DOHH2 (cell line): ENCODE data around the gene MPPED1.

Experiments
- H3F3A ChIP-seq: fragments of 200-600 bp; sonication (generic), shearing (Covaris generic); 2 replicates; pipeline ENCODE4 v1.6.0; 2016; ENCODE audit warnings: antibody characterized with exemption, mild to moderate bottlenecking; ENCODE audit not compliant: control insufficient read depth, insufficient read depth
- H3K27ac ChIP-seq: fragments of 200-600 bp; sonication (generic); 2 replicates; pipeline ENCODE4 v1.5.1; 2014; ENCODE audit warnings: low read depth, mild to moderate bottlenecking, low read length, moderate library complexity
- H3K27me3 ChIP-seq: fragments of 200-600 bp; sonication (generic); 2 replicates; pipeline ENCODE4 v1.6.1; 2014; ENCODE audit warnings: mild to moderate bottlenecking, low read length, mixed read lengths; ENCODE audit not compliant: control insufficient read depth
- H3K36me3 ChIP-seq: fragments of 200-600 bp; sonication (generic); 2 replicates; pipeline ENCODE4 v1.6.1; 2014; ENCODE audit warnings: mild to moderate bottlenecking, low read length, moderate library complexity, mixed read lengths; ENCODE audit not compliant: control insufficient read depth
- H3K4me1 ChIP-seq: fragments of 200-600 bp; sonication (generic); 2 replicates; pipeline ENCODE4 v1.6.1; 2014; ENCODE audit warnings: mild to moderate bottlenecking, low read length, mixed read lengths; ENCODE audit not compliant: control insufficient read depth
- H3K4me2 ChIP-seq: fragments of 200-600 bp; sonication (generic); 2 replicates; pipeline ENCODE4 v1.6.0; 2014; ENCODE audit warnings: mild to moderate bottlenecking, low read length, moderate library complexity
- H3K4me3 ChIP-seq: fragments of 200-600 bp; sonication (generic); 2 replicates; pipeline ENCODE4 v1.5.1; 2014; ENCODE audit warnings: mild to moderate bottlenecking, low read length, mixed read lengths
- H3K79me2 ChIP-seq: fragments of 200-600 bp; sonication (generic); 2 replicates; pipeline ENCODE4 v1.6.1; 2014; ENCODE audit warnings: mild to moderate bottlenecking, low read length, mixed read lengths; ENCODE audit not compliant: control insufficient read depth
- H3K9me2 ChIP-seq: fragments of 200-600 bp; sonication (generic); replicated peaks from 2 replicates; pipeline ENCODE4 v1.6.1; 2014; ENCODE audit warnings: mild to moderate bottlenecking, low read length, mixed read lengths; ENCODE audit not compliant: control insufficient read depth
- H3K9me3 ChIP-seq: fragments of 200-600 bp; sonication (generic); 2 replicates; pipeline ENCODE4 v1.6.1; 2014; ENCODE audit warnings: antibody characterized with exemption, low read length, mixed read lengths; ENCODE audit not compliant: control insufficient read depth, insufficient read depth
- H4K20me1 ChIP-seq: fragments of 200-600 bp; sonication (generic); 2 replicates; pipeline ENCODE4 v1.6.0; 2014; ENCODE audit warnings: low read depth, mild to moderate bottlenecking, antibody characterized with exemption, low read length, moderate library complexity; ENCODE audit not compliant: control insufficient read depth, insufficient read depth
- EZH2phosphoT487 ChIP-seq: fragments of 200-600 bp; sonication (generic); IDR thresholded peaks from 2 replicates; pipeline ENCODE4 v1.6.1; 2017; ENCODE audit warnings: borderline replicate concordance, mild to moderate bottlenecking, antibody characterized with exemption, low read length, moderate library complexity, mixed read lengths
- TF ChIP-seq, protein P1 (sequence below): fragments of 200-600 bp; sonication (generic); IDR thresholded peaks from one replicate; pipeline ENCODE4 v1.5.1; 2014; ENCODE audit warnings: antibody characterized with exemption, mild to moderate bottlenecking, low read depth, low read length; ENCODE audit not compliant: poor library complexity, severe bottlenecking

MPPED1 gene

DNA sequence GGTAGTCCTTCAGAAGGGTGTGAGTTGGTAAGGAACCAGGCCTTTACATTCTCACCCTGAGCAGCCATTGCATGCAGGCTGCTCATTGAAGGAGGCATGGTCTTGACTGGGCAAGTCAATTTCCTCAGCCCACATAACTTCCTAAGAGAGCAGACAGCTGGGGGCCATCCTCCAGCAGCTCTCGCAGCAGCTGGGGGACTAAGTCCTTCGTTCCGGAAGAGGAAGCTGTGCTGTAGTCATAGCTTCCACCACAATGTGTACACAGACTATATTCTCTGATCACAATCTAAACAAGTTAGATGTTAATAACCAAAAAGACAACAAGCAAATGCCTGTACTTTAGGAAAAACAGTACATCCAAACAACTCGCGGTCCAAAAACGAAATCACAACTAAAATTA lies 30.1 kb upstream of the MPPED1 start:
- peaks cover 24% of the 10 kb centered on the region for H3K27me3 ChIP-seq
- no peaks in the 10 kb centered on the region for H3K4me1 ChIP-seq
- TF ChIP-seq, protein P1, sequence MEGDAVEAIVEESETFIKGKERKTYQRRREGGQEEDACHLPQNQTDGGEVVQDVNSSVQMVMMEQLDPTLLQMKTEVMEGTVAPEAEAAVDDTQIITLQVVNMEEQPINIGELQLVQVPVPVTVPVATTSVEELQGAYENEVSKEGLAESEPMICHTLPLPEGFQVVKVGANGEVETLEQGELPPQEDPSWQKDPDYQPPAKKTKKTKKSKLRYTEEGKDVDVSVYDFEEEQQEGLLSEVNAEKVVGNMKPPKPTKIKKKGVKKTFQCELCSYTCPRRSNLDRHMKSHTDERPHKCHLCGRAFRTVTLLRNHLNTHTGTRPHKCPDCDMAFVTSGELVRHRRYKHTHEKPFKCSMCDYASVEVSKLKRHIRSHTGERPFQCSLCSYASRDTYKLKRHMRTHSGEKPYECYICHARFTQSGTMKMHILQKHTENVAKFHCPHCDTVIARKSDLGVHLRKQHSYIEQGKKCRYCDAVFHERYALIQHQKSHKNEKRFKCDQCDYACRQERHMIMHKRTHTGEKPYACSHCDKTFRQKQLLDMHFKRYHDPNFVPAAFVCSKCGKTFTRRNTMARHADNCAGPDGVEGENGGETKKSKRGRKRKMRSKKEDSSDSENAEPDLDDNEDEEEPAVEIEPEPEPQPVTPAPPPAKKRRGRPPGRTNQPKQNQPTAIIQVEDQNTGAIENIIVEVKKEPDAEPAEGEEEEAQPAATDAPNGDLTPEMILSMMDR: no peak
- TF ChIP-seq EZH2phosphoT487: no peak
- no peaks in the 10 kb centered on the region for H3K36me3 ChIP-seq
- no peaks in the 10 kb centered on the region for H4K20me1 ChIP-seq
- H3F3A ChIP-seq: no peaks in the 10 kb centered on the region
- H3K27ac ChIP-seq: no peak overlapping the region
- no peaks in the 10 kb centered on the region for H3K79me2 ChIP-seq
- no peak overlapping the region for H3K4me3 ChIP-seq
- no peaks in the 10 kb centered on the region for H3K9me3 ChIP-seq
- no peak overlapping the region for H3K4me2 ChIP-seq
- H3K9me2 ChIP-seq: no peaks in the 10 kb centered on the region

DNA sequence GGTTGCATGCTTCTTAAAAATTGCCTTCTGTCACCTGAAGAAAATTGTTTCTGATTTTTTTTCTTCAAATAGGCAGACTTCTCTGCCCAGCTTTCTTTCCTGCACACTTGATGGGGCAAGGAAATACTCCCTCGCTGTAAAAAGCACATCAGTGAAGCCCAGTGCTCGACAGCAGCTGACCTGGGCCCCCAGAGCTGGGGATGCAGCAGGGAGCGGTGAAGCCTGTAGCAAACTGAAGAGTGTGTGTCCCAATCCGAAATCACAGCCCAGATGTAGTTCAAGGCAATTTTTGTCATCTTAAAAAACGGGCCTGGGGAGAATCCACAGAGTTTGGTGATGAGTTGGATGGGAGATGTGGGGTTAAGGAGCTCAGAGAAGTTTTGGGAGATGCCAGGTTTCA lies 27.0 kb upstream of the MPPED1 start:
- H3K9me2 ChIP-seq: no peaks in the 10 kb centered on the region
- H3K36me3 ChIP-seq: no peaks in the 10 kb centered on the region
- no peak overlapping the region for H3K4me2 ChIP-seq
- no peak overlapping the region for H3K4me3 ChIP-seq
- no peaks in the 10 kb centered on the region for H3K9me3 ChIP-seq
- peaks cover 9% of the 10 kb centered on the region for H3K27me3 ChIP-seq
- TF ChIP-seq, protein P1: no peak
- no peak for TF ChIP-seq EZH2phosphoT487
- H3K4me1 ChIP-seq: no peaks in the 10 kb centered on the region
- no peaks in the 10 kb centered on the region for H4K20me1 ChIP-seq
- no peak overlapping the region for H3K27ac ChIP-seq
- H3K79me2 ChIP-seq: no peaks in the 10 kb centered on the region
- no peaks in the 10 kb centered on the region for H3F3A ChIP-seq

DNA sequence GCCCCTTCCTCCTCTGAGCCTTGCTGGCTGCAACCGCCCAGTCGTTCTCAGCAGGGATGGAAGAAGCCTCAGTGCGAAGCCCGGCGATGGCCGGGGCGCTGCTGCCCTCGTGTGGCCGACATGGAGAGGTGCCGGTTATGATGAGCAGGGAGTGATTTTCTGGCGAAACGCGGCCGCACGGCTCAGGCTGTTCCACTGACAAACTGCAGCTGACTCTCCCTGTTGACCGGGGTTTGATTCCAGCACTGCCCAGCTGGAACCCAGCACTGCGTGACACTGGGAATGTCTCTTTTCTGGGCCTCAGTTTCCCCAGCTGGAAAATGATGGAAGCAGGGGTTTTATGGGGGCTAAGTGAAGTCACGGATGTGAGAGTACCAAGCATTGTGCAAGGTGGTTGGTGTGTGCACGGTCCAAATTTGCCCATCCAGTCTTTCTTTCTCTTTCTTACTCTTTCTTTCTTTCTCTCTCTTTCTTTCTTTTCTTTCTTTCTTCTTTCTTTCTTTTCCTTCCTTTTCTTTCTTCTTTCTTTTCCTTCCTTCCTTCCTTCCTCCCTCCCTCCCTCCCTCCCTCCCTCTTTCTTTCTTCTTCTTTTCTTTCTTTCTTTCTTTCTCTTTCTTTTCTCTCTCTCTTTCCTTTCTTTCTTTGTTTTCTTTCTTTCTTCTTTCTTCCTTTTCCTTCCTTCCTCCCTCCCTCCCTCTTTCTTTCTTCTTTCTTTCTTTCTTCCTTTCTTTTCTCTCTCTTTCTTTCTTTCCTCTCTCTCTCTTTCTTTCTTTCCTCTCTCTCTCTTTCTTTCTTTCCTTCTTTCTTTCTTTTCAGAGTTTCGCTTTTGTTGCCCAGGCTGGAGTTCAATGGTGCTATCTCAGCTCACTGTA lies 25.8 kb upstream of the MPPED1 start:
- no peaks in the 10 kb centered on the region for H3K9me3 ChIP-seq
- TF ChIP-seq, protein P1: peak; percentile 90
- TF ChIP-seq EZH2phosphoT487: no peak
- no peaks in the 10 kb centered on the region for H3F3A ChIP-seq
- no peaks in the 10 kb centered on the region for H3K9me2 ChIP-seq
- H3K4me1 ChIP-seq: no peaks in the 10 kb centered on the region
- H3K4me2 ChIP-seq: no peak overlapping the region
- H4K20me1 ChIP-seq: no peaks in the 10 kb centered on the region
- no peak overlapping the region for H3K4me3 ChIP-seq
- no peak overlapping the region for H3K27ac ChIP-seq
- H3K27me3 ChIP-seq: peaks cover 9% of the 10 kb centered on the region
- H3K79me2 ChIP-seq: no peaks in the 10 kb centered on the region
- H3K36me3 ChIP-seq: no peaks in the 10 kb centered on the region
